GM19328 (cell line): ENCODE measurements around the gene ADGRL1.
"Not testable (repeated sequence)": the region's sequence is repeated elsewhere in the genome, so short reads cannot be mapped to it uniquely, and the experiment has no call there.

Experiments
- ATAC-seq: cut with Tn5 transposase; IDR thresholded peaks from one replicate; pipeline ENCODE4 v1.9.1; 2021; ENCODE audit warnings: mild to moderate bottlenecking, moderate library complexity; ENCODE audit not compliant: unreplicated experiment

Gene ADGRL1

DNA sequence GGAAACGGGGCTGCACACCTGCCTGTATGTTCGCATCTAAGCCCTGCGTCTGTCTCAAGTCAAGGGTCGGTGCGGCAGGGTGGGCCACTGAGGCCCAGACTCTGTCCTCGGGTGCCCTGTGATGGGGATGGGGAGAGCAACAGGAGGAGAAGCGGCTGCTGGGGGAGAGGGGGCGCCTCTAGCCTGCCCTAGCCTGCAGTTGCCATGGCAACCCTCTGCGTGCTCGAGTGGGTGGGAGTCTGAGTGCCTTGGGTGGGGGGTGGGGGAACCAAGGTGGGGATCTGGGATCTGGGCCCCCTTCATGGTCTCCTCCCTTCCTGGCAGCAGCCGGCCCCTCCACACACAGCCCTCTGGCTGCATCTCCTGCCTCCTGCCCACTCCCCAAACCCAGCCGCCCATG, 10.8 kb downstream of the ADGRL1 start:
- ATAC-seq: not testable (repeated sequence)

DNA sequence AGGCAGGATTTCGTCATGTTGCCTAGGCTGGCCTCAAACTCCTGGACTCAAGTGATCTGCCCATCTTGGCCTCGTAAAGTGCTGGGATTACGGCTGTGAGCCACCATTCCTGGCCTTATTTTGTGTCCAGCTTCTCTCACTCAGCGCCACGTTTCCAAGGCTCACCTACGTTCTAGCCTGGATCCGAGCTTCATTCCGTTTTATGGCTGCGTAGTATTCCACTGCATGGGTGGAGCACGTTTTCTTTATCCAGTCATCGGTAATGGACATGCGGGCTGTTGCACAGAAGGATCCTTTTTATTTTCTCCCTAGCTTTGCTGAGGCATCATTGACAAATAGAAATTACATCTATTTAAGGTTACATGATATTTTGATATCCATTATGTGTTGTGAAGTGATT, 16.6 kb downstream of the ADGRL1 start:
- no peak for ATAC-seq

DNA sequence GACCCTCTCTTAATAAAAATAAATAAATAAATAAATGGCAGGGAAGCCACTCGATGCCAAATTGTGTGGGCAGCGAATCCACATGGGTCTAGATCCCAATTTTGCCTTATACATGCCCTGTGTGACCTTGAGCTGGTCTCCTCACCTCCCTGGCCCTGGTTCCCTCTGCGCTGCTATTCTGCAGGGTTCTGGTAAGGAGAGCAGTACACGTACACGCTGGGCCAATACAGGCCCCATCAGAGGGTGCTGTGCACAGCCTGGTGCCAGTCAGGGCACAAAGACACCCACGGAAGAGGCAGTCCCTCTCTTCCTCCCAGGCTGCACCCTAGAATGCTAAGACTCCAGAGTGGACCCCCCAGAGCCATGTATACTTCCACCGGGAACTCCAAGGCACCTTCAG, 17.9 kb downstream of the ADGRL1 start:
- ATAC-seq: not testable (repeated sequence)

DNA sequence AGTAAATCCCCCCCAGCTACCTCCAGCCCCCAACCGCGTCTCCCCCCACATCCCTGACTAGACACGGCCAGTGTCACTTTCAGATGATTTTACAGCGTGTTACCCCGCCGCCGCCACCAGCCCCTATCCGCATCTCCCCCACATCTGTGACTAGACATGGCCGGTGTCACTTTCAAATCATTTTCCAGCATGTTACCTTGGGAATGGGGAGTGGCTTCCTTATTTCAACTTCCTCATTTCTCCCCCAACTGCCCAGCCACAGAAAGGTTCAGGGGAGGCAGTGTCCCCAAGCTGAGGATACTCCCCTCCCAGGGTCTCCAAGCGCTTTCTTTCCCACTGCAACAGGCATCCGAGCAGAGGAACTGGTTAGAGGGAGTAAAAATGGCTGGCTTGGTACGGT, 18.4 kb downstream of the ADGRL1 start:
- ATAC-seq: no peak

DNA sequence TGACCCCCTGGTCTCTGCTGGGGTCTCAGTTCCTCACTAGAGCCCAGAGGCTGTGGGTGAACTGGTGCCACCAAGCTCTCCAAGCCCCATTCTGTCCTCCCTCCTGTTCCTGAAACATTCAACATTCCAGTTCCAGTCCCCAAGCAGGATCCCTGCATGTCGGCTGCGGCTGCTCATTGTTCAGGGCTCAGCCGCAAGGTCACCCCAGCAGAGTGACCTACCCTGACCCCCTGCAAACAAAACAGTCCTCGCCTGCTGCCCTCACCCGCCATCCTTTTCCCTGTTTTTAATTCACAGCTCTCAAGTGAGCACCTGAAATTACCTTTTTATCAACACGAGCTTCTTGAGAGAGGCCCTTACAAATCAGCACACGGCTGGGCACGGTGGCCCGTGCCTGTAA, 19.3 kb downstream of the ADGRL1 start:
- ATAC-seq: not testable (repeated sequence)

DNA sequence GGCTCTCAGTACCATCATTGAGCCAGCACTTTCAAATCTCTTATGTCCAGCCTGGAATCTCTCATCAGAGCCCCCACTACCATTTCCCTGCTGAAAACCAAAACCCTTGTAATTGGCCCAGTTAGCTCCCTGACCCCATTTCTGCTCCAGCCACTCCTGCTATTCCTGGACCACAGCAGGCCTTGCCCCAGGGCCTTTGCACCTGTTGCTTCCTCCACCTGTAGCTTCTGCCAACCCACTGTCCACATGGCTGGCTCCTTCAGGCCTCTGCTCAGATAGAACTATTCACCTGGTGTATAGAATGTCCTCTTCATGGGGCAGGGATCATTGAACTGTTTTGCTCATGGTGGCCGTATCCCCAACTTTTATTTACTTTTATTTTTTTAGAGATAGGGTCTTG, 20.3 kb downstream of the ADGRL1 start:
- ATAC-seq: not testable (repeated sequence)

DNA sequence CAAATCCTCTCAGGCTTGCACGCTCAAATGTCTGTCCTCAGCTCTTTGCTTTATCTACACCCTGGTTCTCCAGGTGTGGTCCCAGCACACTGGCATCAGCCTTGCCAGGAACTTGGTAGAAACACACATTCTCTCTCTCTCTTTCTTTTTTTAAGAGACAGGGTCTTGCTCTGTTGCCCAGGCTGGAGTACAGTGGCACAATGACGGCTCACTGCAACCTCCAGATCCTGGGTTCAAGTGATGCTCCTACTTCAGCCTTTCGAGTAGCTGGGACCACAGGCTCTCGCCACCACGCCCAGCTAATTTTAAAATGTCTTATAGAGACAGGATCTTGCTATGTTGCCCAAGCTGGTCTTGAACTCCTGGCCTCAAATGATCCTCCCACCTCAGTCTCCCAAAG, 20.8 kb downstream of the ADGRL1 start:
- no peak for ATAC-seq

DNA sequence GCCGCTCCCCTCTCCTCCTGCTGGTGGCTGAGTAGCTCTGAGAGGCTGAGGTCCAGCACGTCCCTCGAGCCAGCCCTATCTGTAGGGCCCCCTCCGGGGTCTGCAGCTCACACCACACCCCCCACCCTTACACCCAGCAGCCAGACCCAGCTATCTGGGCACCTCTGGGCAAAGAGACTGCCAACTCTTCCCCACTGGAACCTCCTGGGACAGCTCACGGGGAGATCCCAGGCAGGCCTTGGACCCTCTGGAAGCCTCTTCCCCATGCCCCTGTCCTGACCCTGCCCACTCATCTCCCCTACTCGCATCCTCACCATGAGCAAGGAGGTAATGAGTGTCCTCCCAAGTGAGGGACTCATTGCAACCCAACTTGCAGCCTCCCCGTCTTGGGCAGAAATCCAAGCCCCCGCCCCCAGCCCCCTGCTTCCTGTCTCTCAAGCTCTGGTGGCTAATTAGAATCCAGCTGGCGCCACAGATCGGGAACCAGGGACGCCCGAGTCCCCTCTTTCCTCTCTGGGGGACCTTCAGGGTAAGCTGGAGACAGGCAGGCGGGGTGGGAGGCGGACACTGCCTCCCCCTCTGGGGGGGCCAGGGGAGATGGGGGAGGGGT, 22.1 kb downstream of the ADGRL1 start:
- ATAC-seq: no peak

DNA sequence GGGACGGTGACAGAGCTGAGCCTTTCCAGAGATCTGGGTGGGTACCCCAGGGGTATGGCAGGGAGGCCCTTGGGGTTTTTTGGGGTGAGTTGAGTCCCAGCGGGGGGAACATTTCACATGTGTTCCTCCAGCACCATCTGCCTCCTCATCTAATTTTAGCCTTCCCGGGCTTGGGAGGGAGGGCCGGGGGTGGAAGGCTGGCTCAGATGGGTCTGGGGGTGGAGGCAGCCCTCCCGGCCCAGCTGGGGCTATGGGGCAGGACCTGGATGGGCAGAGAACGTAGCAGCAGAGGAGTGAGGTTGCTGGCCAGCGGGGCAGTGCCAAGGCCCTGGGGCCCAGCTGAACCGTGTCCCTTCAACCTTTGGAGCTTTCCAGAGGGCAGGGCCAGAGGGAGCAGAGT, 23.5 kb downstream of the ADGRL1 start:
- no peak for ATAC-seq

DNA sequence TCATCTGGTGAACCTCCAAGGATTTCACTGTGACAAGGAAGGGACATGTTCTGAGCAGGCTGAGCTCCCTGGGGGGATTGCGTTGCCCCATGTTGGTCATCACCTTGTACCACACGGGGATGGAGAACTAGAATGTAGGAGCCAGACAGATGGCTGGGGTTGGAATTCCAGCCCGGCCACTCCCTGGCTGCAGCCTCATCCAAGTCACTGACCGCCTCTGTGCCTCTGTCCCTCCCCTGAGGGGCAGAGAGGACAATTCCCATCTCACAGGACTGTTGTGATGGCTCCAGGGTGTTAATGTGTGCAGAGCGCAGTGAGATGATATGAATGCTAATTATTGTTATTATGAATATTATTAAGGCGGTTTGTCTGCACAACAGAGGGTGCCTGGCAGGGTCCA, 24.1 kb downstream of the ADGRL1 start:
- no peak for ATAC-seq

DNA sequence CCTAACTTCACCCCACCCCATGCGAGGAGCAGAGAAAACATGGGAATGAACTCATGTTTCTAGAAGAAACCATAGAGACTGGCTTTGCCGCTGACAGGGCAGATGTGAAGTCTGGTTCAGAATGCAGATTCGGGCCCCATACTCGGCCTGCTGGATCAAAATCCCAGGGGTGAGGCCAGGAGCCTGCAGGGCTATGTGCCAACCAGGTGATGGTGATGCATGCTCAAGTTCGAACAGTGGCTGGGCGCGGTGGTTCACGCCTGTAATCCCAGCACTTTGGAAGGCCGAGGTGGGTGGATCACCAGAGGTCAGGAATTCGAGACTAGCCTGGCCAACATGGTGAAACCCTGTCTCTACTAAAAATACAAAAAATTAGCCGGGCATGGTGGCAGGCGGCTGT, 24.8 kb downstream of the ADGRL1 start:
- not testable (repeated sequence) for ATAC-seq

DNA sequence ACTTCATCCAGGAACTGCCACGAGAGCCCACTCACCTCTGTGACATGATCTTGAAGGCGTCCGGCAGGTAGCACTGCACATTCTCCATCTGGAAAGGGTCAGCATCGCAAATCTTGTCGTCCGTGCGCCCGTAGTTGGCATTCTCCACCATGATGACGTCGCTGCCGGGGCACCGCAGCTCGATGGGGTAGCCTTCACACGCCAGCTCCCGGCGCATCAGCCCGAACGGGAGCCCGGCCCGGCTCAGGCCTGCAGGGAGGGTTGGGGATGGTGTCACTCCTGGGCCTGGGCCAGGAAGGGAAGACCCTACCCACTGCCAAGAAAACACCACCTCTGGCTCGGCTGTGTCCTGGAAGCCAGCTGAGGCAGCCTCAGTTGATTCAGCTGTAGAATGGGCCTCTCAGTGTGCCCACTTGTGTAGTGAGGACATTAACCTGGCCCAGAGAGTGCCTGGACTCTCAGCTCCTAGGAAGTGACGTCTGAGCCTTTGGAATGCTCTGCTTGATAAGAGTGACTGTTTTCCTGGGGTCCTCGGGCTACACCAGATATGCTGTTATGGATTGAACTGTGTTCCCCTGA, 28.4 kb downstream of the ADGRL1 start:
- ATAC-seq: no peak

DNA sequence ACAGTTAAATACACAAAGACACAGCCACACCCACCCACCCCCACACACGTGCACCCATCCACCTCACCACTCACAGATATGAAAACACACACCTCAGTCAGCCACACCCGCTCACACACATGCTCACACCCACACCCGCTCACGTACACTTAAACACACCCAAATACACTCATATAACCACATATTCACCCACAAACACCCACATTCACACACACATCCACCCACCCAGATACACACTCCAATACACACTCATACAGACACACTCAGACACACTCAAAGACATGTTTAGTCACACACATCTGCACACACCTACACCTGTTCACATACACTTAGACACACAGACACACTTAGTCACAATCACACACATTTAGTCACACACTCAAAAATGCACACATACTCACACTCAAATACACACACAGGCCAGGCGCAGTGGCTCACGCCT, 30.6 kb downstream of the ADGRL1 start:
- no peak for ATAC-seq

DNA sequence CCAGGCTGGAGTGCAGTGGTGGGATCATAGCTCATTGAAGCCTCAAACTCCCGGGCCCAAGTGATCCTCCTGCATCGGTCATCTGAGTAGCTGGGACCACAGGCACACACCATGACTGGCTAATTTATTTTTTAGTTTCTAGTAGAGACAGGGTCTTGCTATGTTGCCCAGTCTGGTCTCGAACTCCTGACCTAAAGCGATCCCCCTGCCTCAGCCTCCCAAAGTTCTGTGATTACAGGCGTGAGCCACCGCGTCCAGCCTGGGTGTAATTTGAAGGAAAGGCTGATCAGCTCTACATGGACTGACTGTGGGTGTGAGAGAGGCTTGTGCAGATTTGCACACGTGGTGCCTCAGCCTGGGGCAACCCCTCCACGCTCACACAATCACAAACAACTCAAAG, 31.1 kb downstream of the ADGRL1 start:
- ATAC-seq: no peak

DNA sequence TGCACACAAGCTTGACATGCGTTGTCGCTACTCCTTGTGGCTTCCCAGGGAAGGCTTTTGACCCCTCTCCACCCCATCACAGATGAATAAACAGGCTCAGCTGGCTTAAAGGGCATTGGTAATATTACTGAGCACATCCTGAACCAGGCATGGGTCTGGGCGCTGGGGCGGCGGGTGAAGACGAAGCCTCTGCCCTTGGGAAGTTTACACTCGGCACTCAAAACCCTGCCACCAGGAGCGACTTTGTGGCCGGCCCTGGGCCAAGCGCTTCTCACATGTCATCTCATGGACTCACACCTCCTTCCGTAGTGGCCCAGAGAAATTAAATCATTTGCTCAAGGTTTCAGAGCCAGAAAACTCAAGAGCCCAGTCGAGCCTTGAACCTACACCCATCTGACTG, 37.0 kb downstream of the ADGRL1 start:
- no peak for ATAC-seq

DNA sequence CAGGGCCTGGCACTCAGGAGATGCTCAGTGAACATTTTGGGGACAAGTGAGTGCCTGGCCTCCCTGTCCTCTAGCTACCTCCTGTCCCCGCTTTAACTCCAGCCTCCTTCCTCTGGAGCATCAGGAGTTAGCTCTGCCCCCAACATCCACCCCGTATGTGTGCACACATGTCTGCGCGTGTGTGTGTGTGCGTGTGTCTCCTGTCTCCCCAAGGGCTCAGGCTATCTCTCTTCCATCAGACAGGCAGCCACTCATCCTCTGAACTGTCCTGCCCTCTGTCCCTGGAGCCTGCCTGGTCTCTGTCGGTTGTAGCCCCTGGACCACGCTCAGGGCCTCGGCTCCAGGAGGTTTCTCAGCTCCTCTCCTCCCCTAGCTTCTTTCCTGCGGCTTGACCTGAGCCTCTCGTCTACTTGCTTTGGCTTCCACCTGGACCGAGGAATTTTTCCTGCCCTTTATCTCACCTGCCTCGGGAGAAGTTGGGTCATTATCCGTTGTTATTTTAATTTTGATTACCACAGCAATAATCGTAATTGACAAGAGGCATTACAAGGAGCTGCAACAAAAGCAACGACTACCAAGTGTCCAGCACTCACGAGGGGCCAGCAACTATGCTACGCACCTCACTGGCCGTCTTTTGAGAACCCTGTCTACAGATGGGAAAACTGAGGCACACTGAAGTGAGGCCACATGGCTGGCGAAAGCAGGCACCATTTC, 37.6 kb downstream of the ADGRL1 start:
- no peak for ATAC-seq

DNA sequence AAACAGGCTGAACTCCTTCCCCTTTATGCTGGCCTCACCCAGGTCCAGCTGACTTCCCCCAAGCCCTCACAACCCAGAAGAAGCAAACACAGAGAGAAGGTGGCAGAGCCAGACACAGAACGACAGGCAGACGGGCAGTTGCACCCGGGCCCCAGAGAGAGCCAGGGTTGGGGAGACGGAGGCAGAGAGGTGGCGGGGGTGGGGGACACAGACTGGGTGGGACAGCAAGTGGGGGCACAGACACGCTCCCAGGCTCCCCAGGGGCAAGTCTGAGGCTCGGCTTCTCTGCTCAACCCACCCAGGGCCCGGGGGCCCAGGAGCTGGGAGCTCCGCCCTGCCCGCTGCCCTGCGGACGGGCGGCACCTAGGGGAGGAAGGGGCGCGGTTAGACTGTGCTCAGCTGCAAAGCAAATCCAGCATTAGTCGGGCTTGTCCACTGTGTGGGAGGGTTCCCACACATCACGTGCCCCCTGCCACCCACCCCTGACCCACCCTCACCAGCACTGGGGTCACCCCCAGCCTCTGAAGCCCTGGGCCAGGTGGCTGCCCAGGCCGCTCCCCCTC, 38.3 kb downstream of the ADGRL1 start:
- ATAC-seq: no peak

DNA sequence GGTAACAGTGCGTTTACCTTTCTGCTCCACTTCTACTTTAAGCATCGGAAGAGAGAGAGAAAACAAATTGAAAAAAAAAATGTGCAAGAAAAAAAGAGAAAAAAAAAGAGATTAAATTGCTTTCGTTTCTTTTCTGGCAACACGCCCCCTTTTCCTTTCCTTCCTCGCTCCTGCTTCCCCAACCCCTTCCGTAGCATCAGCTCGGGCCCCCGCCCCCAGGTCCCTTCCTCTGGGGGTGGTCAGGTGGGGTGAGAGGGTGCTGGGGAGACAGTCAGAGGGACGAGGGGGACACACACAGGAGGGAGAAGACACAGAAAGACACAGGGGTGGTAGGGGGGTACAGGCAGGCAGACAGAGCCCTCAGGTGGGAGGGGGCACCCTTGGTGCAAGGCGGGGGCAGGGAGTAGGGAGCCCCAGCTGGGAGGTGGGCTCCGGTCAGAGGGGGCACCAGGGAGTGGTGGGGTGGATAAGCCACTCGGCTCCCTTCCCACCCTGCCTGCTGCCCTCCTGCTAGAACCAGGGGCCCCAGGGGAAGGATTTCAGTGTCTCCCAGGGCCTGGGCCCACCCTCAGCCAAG, 38.9 kb downstream of the ADGRL1 start:
- ATAC-seq: no peak

DNA sequence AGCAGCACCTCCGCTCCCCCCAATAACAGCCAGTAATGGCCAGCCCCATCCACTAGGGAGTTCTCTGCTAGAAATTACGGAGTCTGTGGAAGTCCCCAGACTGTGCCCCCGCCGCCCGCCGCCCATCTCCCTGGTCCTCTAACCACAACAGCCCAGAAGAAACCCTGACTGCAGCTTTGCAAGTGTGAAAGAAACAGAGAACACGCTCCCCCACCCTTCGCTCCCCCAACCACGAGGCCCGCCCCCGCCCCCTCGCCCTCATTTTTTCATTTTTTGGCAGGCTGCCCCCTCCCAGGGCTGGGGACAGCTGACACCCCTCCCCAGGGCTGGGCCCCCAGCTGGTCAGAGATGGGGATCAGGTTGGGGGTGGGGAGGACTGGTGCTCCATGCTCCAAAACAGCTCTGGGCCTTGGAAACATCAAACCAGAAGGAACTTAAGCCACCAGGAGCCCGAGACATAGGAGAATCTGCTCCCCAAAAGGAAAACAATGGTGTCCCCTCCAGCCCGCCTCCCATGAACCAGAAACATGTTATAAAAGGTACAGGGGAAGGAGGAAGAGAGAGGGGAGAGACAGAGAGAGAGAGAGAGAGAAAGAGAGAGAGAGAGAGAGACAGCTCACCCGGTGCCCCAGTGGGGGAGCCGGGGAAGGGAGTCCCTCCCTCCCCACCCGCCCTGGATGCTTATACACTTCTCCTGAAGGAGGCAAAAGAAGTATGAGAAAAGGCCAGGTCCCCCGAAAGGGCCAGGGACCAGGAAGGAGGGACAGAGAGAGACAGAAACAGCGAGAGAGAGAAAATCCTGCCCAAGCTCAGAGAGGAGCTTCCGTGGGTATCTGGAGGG, 39.8 kb downstream of the ADGRL1 start:
- no peak for ATAC-seq

DNA sequence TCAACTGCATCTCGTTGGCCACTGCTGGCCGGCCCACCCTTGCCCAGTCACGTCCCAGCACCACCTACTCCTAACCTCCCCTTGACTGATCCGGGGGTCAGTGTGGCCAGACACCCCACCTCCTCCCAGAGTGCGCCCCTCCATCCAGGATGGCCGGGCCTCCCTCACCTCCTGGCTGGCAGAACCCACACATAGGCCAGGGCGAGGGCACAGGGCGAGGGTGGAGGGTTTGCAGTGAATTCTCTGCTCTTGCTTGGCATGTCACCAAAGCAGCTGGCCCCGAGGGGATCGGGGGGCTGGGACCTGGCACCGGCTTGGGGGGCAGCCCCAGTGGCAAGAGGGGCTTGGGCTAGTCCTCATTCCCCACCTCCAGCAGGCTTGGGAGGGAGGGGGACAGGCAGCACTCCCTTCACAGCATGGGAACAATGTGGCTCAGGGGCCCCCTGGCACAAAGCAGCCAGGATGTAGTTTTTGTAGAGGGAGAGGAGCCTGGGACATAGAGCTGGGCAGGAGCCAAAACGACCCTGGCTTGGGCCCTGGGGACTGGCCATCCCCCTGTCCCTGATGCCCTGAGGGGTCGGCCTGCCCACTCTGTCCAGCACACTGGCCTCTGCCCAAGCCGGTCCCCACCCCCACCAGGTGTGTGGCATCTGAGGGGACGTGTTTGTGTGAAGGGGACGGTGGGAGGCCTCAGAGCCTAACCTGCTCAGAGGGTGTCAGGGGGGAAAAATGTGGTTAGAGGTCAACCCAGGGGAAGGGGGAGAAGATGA, 41.1 kb downstream of the ADGRL1 start:
- no peak for ATAC-seq
